ENCODE results near the gene INF2.
"Not testable (repeated sequence)": the region's sequence is repeated elsewhere in the genome, so short reads cannot be mapped to it uniquely, and the experiment has no call there.

The INF2 gene

DNA sequence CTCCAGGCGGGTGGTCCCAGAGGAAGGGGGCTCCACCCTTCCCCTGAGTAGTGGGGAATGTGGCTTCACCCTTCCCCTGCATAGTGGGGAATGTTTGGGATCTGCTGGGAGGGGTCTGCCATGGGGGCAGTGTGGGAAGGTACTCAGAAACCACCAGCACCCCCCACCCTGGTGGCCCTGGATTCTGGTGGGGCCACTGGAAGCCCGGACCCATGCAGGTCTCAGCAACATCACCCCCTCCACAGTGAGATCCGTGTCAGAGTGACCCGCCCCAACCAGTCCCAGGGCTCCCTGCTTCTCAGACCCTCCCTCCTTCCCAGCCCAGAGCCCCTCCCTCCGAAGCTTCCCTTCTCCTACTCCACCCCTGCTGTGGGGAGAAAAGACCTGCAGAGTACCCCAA, 30.3 kb upstream of the INF2 start:
- Histone ChIP-seq H3K9ac (ENCODE audit: low read length) (no peak overlapping the region), H3K4me1 (ENCODE audit: insufficient read depth, low read length) (no peaks in the 10 kb centered on the region), H3K27ac (ENCODE audit: low read depth, low read length) (no peak overlapping the region), H3K27me3 (ENCODE audit: control insufficient read depth in 1 of 2, insufficient read depth in 2 of 2, low read length in 2 of 2) (peaks cover 0 to 20% of the 10 kb centered on the region in 2 donors), H3K36me3 (ENCODE audit: insufficient read depth, low read length) (no peaks in the 10 kb centered on the region), H3K4me3 (ENCODE audit: low read depth in 1 of 2, low read length in 2 of 2) (no peak overlapping the region), H3K9me3 (ENCODE audit: low read length) (no peaks in the 10 kb centered on the region)

DNA sequence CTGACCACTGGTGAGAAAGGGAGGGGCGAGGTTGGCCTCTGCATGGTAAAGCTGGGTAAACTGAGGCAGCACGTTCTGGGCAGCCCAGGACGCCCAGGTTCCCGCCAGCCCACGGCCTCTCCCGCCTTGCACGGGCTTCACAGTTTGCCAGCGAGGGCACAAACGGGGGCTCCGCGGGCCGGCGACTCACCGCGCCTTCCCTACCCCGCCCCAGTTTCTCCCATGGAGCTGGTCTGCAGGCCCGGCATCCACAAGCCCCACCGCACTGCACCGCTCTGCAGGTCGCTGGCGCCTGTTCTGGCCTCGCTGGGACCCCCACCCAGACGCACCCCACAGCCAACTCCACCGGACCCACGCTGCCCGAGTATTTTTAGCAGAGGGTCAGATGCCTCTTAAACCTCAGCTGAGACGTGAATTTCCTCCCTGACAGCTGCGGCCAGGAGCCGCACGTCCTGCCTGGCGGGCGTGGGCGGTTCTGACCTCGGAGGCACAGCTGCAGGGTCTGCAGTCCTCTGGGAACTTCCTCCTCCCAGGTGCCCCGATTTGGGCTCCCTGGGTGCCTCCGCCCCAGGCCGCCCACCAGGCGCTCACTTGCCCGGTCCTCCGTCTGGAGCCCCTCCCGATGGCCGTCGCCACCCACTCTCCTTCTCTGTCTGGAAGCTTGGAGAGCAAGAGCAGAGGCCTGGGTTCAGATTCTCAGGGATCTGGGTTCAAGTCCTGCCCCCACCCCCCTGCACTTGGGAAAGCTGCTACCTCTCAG, 29.5 kb upstream of the INF2 start:
- Histone ChIP-seq H3K4me3 (ENCODE audit: low read depth in 1 of 2, low read length in 2 of 2) (no peak overlapping the region), H3K9me3 (ENCODE audit: low read length) (no peaks in the 10 kb centered on the region), H3K4me1 (ENCODE audit: insufficient read depth, low read length) (no peaks in the 10 kb centered on the region), H3K36me3 (ENCODE audit: insufficient read depth, low read length) (no peaks in the 10 kb centered on the region), H3K9ac (ENCODE audit: low read length) (no peak overlapping the region), H3K27ac (ENCODE audit: low read depth, low read length) (no peak overlapping the region), H3K27me3 (ENCODE audit: control insufficient read depth in 1 of 2, insufficient read depth in 2 of 2, low read length in 2 of 2) (peaks cover 0 to 20% of the 10 kb centered on the region in 2 donors)

DNA sequence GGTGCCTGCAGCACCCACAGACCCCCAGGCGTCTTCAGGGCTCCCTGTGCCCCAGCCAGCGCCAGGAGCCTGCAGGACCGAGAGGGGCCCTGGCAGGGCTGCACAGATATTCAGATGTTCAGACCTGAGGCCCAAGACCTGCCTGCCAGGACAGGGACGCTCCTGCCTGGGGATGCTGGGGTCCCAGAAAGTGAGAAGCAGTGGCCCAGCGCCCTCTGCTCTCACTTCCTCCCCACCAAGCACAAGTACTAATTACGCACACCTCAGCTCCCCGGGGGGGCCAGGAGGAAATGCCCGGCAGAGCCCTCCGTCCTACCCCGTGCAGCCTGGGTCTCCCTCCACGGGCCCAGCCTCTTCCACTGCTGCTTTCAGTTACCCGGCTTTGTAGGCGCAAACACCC, 28.8 kb upstream of the INF2 start:
- Histone ChIP-seq H3K4me3 (ENCODE audit: low read depth in 1 of 2, low read length in 2 of 2) (no peak overlapping the region), H3K4me1 (ENCODE audit: insufficient read depth, low read length) (no peaks in the 10 kb centered on the region), H3K9ac (ENCODE audit: low read length) (no peak overlapping the region), H3K9me3 (ENCODE audit: low read length) (no peaks in the 10 kb centered on the region), H3K27me3 (ENCODE audit: control insufficient read depth in 1 of 2, insufficient read depth in 2 of 2, low read length in 2 of 2) (peaks cover 0 to 20% of the 10 kb centered on the region in 2 donors), H3K27ac (ENCODE audit: low read depth, low read length) (no peak overlapping the region), H3K36me3 (ENCODE audit: insufficient read depth, low read length) (no peaks in the 10 kb centered on the region)

DNA sequence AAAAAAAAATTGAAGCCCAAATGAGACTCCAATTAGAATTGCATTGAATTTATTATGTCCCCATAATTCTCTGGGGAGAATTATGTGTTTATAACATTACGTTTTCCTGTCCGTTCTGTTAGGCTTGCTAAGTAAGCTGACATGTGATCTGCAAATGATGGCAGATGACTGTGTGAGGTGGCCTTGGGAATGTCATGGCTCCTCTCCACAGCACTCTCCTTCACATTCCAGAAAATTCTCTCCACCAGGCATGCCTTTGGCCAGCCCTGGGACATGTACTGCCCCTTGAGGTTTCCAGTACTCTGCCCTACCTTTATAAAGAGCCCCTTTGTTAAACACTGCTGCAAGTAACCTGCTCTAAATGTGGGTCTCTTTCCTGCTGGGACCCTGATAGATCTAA, 28.3 kb upstream of the INF2 start:
- H3K9me3 ChIP-seq (ENCODE audit: low read length): no peaks in the 10 kb centered on the region
- H3K36me3 ChIP-seq (ENCODE audit: insufficient read depth, low read length): no peaks in the 10 kb centered on the region
- peaks cover 0 to 20% of the 10 kb centered on the region in 2 donors for H3K27me3 ChIP-seq (ENCODE audit: control insufficient read depth in 1 of 2, insufficient read depth in 2 of 2, low read length in 2 of 2)
- H3K4me1 ChIP-seq (ENCODE audit: insufficient read depth, low read length): no peaks in the 10 kb centered on the region
- no peak overlapping the region for H3K27ac ChIP-seq (ENCODE audit: low read depth, low read length)
- H3K9ac ChIP-seq (ENCODE audit: low read length): no peak overlapping the region
- no peak overlapping the region for H3K4me3 ChIP-seq (ENCODE audit: low read depth in 1 of 2, low read length in 2 of 2)

DNA sequence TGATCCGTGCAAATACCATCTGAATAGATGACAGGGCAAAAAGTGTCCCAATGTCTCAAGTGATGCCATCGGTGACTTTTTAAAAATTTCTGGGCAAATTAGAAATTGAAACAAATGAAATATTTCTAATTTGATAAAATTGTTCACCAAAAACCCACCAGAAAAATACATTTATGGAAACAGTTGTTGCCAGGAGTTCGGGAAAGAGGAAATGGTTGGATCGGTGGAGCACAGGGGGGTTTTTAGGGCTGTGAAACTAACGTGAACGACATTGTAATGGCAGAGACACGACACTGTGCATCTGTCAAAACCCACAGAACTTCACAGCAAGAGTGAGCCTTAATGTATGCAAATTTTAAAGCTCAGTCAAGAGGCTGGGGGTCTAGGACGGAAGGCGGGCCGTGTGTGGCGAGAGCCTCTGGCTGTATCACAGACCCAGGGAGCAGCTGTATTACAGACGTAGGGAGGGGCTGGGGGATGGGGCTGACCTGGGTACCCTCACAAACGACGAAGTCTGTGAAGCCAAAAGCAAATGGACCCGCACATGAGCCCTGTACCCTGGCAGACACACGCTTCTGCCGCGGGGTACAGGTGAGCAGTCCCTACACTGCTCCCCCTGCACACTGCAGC, 27.8 kb upstream of the INF2 start:
- H3K36me3 ChIP-seq (ENCODE audit: insufficient read depth, low read length); H3K4me3 ChIP-seq (ENCODE audit: low read depth in 1 of 2, low read length in 2 of 2); H3K27ac ChIP-seq (ENCODE audit: low read depth, low read length); H3K4me1 ChIP-seq (ENCODE audit: insufficient read depth, low read length); H3K9ac ChIP-seq (ENCODE audit: low read length); H3K9me3 ChIP-seq (ENCODE audit: low read length): not testable (repeated sequence)
- H3K27me3 ChIP-seq (ENCODE audit: control insufficient read depth in 1 of 2, insufficient read depth in 2 of 2, low read length in 2 of 2): peaks cover 0 to 20% of the 10 kb centered on the region in 2 donors

DNA sequence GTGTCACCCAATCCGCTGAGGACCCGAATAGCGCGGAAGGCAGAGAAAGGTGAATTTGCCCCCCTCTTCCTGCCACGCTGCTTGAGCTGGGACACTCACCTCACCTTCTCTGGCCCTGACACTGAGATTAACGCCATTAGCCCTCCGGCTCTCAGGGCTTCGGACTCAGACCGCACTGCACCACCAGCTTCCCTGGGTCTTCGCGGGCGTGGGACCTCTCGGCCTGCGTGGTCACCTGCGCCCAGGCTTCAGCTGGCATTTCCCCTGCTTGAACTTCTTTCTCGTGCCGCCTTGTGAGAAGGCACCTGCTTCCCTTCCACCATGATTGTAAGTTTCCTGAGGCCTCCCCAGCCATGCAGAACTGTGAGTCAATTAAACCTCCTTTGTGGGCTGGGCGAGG, 26.9 kb upstream of the INF2 start:
- not testable (repeated sequence) for H3K9ac ChIP-seq (ENCODE audit: low read length); H3K4me3 ChIP-seq (ENCODE audit: low read depth in 1 of 2, low read length in 2 of 2); H3K27ac ChIP-seq (ENCODE audit: low read depth, low read length); H3K9me3 ChIP-seq (ENCODE audit: low read length); H3K4me1 ChIP-seq (ENCODE audit: insufficient read depth, low read length); H3K36me3 ChIP-seq (ENCODE audit: insufficient read depth, low read length)
- H3K27me3 ChIP-seq (ENCODE audit: control insufficient read depth in 1 of 2, insufficient read depth in 2 of 2, low read length in 2 of 2): peaks cover 0 to 20% of the 10 kb centered on the region in 2 donors

DNA sequence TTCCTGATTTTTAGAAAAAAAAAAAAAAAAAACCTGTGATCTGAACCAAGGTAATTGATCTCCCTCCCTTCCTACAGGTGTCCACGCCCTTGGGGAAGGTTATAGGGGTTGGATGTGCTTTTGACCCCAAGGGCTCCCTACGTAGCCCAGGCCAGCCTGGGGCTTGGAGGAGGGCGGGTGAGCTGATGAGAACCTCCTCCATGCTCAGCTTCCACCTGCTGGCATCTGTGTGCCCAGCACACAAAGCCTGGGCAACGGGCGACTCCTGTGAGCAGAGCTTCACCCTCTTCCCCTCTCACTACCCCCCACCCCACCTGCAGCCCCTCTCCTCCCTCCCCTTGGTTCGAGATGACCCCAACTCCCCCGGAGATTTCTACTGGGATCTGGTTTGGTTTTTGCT, 25.3 kb upstream of the INF2 start:
- Histone ChIP-seq H3K36me3 (ENCODE audit: insufficient read depth, low read length) (no peaks in the 10 kb centered on the region), H3K27ac (ENCODE audit: low read depth, low read length) (no peak overlapping the region), H3K4me3 (ENCODE audit: low read depth in 1 of 2, low read length in 2 of 2) (no peak overlapping the region), H3K4me1 (ENCODE audit: insufficient read depth, low read length) (no peaks in the 10 kb centered on the region), H3K9ac (ENCODE audit: low read length) (no peak overlapping the region), H3K27me3 (ENCODE audit: control insufficient read depth in 1 of 2, insufficient read depth in 2 of 2, low read length in 2 of 2) (peaks cover 0 to 20% of the 10 kb centered on the region in 2 donors), H3K9me3 (ENCODE audit: low read length) (no peaks in the 10 kb centered on the region)

DNA sequence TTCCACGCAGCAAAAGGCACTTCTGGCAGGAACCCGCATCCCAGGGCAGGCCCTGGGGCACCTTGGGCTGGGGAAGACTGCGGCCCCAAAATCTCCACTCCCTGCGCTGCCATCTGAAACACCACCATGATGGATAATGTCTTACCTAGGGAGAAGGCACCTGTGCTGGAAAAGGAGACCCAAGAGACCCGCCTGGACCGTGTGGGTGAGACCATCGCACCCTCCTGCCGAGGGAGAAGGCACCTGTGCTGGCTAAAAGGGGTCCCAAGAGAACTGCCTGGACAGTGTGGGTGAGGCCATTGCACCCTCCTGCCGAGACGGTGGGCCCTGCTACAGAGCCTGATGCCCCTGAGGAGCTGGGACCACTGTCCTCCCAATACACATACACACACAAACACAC, 24.8 kb upstream of the INF2 start:
- no peak overlapping the region for H3K9ac ChIP-seq (ENCODE audit: low read length)
- no peak overlapping the region for H3K27ac ChIP-seq (ENCODE audit: low read depth, low read length)
- H3K4me3 ChIP-seq (ENCODE audit: low read depth in 1 of 2, low read length in 2 of 2): no peak overlapping the region
- no peaks in the 10 kb centered on the region for H3K9me3 ChIP-seq (ENCODE audit: low read length)
- peaks cover 0 to 17% of the 10 kb centered on the region in 2 donors for H3K27me3 ChIP-seq (ENCODE audit: control insufficient read depth in 1 of 2, insufficient read depth in 2 of 2, low read length in 2 of 2)
- H3K36me3 ChIP-seq (ENCODE audit: insufficient read depth, low read length): no peaks in the 10 kb centered on the region
- no peaks in the 10 kb centered on the region for H3K4me1 ChIP-seq (ENCODE audit: insufficient read depth, low read length)

DNA sequence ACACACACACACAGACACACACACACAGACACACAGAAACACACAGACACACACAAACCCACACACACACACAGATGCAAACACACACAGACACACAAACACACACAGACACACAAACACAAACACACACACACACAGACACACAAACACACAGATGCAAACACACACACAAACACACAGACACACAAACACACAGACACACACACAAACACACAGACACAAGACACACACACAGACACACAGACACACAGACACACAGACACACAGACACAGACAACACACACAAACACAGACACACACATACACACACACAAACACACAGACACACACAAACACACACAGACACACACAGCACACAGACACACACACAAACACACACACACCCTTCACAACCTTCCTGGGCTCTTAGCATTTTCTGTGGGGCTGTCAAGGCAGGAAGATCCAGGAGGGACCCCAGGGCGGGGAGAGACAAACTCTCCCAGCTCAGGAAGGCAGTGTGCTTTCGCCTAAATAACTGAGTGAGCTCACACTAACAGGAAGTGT, 24.2 kb upstream of the INF2 start:
- no peak overlapping the region for H3K9ac ChIP-seq (ENCODE audit: low read length)
- H3K27ac ChIP-seq (ENCODE audit: low read depth, low read length): no peak overlapping the region
- no peak overlapping the region for H3K4me3 ChIP-seq (ENCODE audit: low read depth in 1 of 2, low read length in 2 of 2)
- H3K36me3 ChIP-seq (ENCODE audit: insufficient read depth, low read length): no peaks in the 10 kb centered on the region
- no peaks in the 10 kb centered on the region for H3K9me3 ChIP-seq (ENCODE audit: low read length)
- H3K27me3 ChIP-seq (ENCODE audit: control insufficient read depth in 1 of 2, insufficient read depth in 2 of 2, low read length in 2 of 2): peaks cover 0 to 11% of the 10 kb centered on the region in 2 donors
- H3K4me1 ChIP-seq (ENCODE audit: insufficient read depth, low read length): no peaks in the 10 kb centered on the region

DNA sequence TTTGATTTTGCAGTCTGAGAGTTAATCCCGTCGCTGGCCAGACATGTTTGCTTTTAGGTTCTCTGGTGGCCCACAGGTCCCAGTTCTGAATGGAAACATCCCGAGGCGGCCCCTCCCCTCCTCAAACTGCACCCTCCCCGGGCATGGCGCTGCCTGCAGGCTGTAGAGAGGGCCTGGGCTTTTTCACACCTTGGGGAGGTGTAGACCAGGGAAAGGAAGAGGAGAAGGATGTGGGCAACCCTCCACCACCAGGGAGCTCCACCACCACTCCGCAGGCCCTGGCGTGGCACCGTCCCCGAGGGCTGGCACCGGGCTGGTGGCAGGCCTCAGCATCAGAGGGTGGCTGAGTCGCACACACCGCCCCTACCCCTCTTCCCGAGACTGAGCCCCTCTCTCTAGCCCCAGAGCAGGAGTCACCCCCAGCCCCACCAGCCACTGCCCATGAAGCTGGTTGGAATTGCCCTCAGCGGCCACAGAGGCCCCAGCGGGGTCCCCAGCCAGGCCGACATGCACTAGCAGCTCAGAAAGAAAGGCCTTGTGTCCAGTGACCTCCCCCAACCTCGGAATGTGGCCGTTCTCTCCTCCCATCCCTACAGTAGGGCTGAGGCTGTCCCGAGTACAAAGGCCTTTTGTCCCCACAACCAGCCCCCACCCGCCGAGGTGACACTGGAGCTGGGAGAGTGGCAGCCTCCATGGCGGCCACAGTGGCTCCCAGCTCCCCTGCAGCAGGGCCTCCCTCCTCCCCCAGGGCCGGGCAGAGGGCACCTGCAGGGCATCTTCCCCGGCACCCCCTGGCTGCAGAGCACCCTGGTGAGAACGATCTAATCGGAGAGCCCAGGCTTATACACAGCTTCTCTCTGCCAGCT, 23.5 kb upstream of the INF2 start:
- Histone ChIP-seq H3K4me1 (ENCODE audit: insufficient read depth, low read length) (no peaks in the 10 kb centered on the region), H3K9ac (ENCODE audit: low read length) (no peak overlapping the region), H3K27me3 (ENCODE audit: control insufficient read depth in 1 of 2, insufficient read depth in 2 of 2, low read length in 2 of 2) (peaks cover 0 to 5% of the 10 kb centered on the region in 2 donors), H3K9me3 (ENCODE audit: low read length) (no peaks in the 10 kb centered on the region), H3K36me3 (ENCODE audit: insufficient read depth, low read length) (no peaks in the 10 kb centered on the region), H3K27ac (ENCODE audit: low read depth, low read length) (no peak overlapping the region), H3K4me3 (ENCODE audit: low read depth in 1 of 2, low read length in 2 of 2) (no peak overlapping the region)

DNA sequence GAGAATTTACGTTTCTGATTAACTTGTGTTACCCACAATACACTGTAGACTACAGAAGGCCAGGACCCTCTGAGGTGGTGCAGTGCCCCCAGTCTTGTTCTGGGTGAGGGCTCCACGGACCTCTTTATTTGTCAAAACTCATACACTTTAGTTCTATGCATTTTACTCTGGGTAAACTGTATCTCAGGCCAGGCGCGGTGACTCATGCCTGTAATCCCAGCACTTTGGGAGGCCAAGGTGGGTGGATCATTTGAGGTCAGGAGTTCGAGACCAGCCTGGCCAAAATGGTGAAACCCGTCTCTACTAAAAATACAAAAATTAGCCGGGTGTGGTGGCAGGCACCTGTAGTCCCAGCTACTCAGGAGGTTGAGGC, 22.9 kb upstream of the INF2 start:
- not testable (repeated sequence) for H3K4me1 ChIP-seq (ENCODE audit: insufficient read depth, low read length); H3K27ac ChIP-seq (ENCODE audit: low read depth, low read length); H3K9me3 ChIP-seq (ENCODE audit: low read length); H3K4me3 ChIP-seq (ENCODE audit: low read depth in 1 of 2, low read length in 2 of 2); H3K9ac ChIP-seq (ENCODE audit: low read length); H3K36me3 ChIP-seq (ENCODE audit: insufficient read depth, low read length); H3K27me3 ChIP-seq (ENCODE audit: control insufficient read depth in 1 of 2, insufficient read depth in 2 of 2, low read length in 2 of 2)

Data from muscle layer of colon (tissue), 2 donors.